ENCODE measurements around the gene OR10A4.

GRCh38 chr11:6892400-6892799, 16.0 kb downstream of the OR10A4 start, which contains the start of gene OR2D2:
- TF ChIP-seq, protein P1, sequence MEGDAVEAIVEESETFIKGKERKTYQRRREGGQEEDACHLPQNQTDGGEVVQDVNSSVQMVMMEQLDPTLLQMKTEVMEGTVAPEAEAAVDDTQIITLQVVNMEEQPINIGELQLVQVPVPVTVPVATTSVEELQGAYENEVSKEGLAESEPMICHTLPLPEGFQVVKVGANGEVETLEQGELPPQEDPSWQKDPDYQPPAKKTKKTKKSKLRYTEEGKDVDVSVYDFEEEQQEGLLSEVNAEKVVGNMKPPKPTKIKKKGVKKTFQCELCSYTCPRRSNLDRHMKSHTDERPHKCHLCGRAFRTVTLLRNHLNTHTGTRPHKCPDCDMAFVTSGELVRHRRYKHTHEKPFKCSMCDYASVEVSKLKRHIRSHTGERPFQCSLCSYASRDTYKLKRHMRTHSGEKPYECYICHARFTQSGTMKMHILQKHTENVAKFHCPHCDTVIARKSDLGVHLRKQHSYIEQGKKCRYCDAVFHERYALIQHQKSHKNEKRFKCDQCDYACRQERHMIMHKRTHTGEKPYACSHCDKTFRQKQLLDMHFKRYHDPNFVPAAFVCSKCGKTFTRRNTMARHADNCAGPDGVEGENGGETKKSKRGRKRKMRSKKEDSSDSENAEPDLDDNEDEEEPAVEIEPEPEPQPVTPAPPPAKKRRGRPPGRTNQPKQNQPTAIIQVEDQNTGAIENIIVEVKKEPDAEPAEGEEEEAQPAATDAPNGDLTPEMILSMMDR (conservative IDR thresholded peaks at IDR 0.05 in 1 of 2, IDR thresholded peaks at IDR 0.05 in 1 of 2; ENCODE audit: extremely low read depth in 1 of 2, insufficient read depth in 1 of 2, low read depth in 1 of 2, low read length in 2 of 2) = no peak
- TF ChIP-seq EZH2 (IDR thresholded peaks at IDR 0.05; ENCODE audit: borderline replicate concordance, low read length) = no peak
